Activated T-cell treated with anti-CD3 and anti-CD28 coated beads, Interleukin-2, amount 50 U/mL, for 4 hours (primary cell): ENCODE results near the gene RBPJL. TPM values are rescaled to one million over a fixed set of nuclear protein-coding genes. Genes with fewer than 3 reads are reported as not detected.

Experiments
- ATAC-seq, 2 donors: fragments of 200-7000 bp; cut with Tn5 transposase; one replicate each; pipeline ENCODE4 v1.10.0; 2021
- DNase-seq: peaks from one replicate; pipeline ENCODE4 v3.0.0-alpha.2; 2020
- H3K27me3 Mint-ChIP-seq: one replicate; pipeline ENCODE4 v1.8.0; 2021; ENCODE audit warnings: low read depth, mixed read lengths
- H3K36me3 Mint-ChIP-seq: one replicate; pipeline ENCODE4 v1.8.0; 2022; ENCODE audit warnings: mixed read lengths; ENCODE audit not compliant: insufficient read depth
- H3K4me1 Mint-ChIP-seq: one replicate; pipeline ENCODE4 v1.8.0; 2021; ENCODE audit warnings: low read depth, mixed read lengths
- H3K4me3 Mint-ChIP-seq: one replicate; pipeline ENCODE4 v1.8.0; 2021; ENCODE audit warnings: mild to moderate bottlenecking, moderate library complexity, mixed read lengths
- H3K9me3 Mint-ChIP-seq: one replicate; pipeline ENCODE4 v1.8.0; 2021; ENCODE audit warnings: mixed read lengths
- total RNA-seq, 3 donors: library from RNA; stranded (reverse); gene quantifications; one replicate each; pipeline ENCODE4 v1.2.1, GENCODE V29; 2021

Gene RBPJL
- total RNA-seq, 3 donors from 2014 or later = 0.13 to 0.19 TPM; not detected in 1

DNA sequence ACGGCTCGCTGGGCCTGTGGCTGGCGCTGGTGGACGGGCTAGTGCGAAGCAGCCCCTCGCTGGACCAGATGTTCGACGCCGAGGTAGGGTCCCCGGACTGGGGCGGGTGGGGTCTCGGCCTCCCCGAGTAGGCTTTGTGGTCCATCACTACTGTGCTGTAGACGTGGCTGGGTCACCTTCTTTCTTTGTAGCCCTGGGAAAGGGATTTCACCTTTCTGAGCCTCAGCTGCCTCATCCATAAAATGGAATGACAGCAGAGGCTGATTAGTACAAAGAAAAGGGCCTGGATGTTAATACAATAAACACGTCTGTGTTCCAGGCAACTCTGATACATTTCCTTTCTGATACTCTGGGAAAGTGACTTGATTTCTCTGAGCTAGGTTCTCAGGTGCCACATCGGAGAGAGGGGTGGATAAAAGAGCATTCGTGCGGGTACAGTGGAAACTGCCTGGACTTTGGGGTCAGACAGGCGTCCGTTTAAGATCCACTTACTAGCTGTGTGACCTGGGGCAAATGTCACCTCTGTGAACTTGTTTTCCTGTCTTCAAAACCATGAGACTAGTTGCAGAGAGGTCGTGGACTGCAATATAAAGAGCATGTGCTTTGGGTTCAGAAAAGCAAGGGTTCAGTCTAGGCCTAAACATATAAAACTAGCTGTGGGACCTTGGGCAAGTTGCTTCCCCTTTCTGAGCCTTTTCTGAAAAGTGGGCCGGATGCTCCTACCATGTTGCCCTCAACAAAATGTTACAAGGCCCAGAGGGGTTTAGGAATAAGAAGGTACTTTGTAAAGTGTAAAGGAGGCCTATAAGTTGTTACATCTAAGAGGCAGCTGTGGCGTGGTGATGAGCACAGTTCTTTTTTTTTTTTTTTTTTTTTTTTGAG is 57.2 kb downstream of the RBPJL start:
- DNase-seq = no peak
- peaks cover 52% of the 10 kb centered on the region for H3K4me1 Mint-ChIP-seq
- H3K9me3 Mint-ChIP-seq = no peaks in the 10 kb centered on the region
- peak overlapping the region; percentile 94 for H3K4me3 Mint-ChIP-seq
- ATAC-seq = no peak
- H3K27me3 Mint-ChIP-seq = no peaks in the 10 kb centered on the region
- H3K36me3 Mint-ChIP-seq = peaks cover 25% of the 10 kb centered on the region

DNA sequence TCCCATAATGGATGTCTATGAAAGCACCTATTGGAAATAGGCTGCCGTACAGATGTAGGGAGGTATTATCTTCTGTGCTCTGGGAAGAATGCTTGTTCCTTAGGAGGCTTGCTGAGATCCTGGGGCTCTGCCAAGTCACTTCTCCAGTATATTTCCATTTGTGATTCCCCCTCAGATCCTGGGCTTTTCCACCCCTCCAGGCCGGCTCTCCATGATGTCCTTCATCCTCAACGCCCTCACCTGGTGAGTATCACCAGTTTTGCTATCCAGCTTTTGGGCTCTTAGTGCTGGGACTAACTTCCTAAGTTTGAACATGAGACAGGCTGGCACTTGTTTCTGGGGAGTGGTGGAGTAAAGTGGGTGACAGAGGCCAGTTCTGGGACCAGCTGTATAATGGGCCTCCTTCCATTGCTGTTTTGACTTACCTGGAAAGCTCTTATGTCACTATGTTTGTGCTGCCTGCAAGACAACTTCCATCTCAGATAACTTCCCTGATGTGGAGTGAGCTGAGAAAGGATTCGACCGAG is 58.9 kb downstream of the RBPJL start:
- Mint-ChIP-seq H3K9me3 (no peaks in the 10 kb centered on the region), H3K36me3 (peaks cover 28% of the 10 kb centered on the region), H3K27me3 (no peaks in the 10 kb centered on the region), H3K4me1 (peaks cover 57% of the 10 kb centered on the region), H3K4me3 (no peak overlapping the region)
- DNase-seq = no peak
- ATAC-seq = no peak

DNA sequence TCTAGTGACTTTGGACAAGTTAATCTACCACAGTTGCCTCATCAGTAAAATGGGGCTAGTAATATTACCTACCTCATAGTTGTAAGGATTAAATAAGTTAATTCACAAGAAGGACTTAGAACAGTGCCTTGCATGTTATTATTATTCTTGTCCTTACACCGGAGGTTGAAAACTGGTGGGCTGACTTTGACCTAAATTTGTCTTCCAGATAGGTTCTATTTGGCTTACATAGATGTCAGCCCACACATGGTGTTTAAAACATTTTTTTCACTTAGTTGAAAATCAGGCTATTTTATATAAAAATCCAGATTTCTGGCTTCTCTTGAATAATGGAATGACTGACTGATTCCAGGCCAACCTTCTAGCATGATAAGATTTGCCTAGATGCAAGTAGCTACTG is 59.6 kb downstream of the RBPJL start:
- no peak overlapping the region for H3K4me3 Mint-ChIP-seq
- DNase-seq (no peak), ATAC-seq (no peak)
- no peaks in the 10 kb centered on the region for H3K27me3 Mint-ChIP-seq
- peaks cover 57% of the 10 kb centered on the region for H3K4me1 Mint-ChIP-seq
- peaks cover 28% of the 10 kb centered on the region for H3K36me3 Mint-ChIP-seq
- H3K9me3 Mint-ChIP-seq = no peaks in the 10 kb centered on the region

DNA sequence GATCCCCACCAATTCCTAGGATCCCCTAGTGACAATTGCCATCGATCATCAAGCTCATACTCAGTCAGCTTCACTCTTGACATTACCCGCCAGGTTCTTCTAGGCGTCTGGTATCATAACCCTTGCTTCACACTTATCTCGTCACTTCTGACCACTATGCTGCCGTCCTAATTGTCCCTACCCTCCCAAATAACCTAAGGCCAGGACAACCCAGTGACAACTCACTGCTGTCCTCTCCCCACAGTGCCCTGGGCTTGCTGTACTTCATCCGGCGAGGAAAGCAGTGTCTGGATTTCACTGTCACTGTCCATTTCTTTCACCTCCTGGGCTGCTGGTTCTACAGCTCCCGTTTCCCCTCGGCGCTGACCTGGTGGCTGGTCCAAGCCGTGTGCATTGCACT is 60.0 kb downstream of the RBPJL start:
- H3K36me3 Mint-ChIP-seq = peaks cover 28% of the 10 kb centered on the region
- peaks cover 59% of the 10 kb centered on the region for H3K4me1 Mint-ChIP-seq

DNA sequence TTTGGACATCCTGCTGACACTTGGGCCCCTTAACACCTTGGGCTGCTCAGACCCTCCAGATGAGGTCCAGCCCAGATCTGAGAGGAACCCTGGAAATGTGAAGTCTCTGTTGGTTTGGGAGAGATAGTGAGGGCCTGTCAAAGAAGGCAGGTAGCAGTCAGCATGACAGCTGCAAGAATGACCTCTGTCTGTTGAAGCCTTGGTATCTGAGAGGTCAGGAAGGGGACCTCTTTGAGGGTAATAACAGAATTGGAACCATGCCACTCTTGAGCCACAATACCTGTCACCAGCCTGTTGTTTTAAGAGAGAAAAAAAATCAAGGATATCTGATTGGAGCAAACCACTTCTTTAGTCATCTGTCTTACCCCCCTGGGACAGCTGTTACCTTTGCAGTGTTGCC is 60.5 kb downstream of the RBPJL start:
- Mint-ChIP-seq H3K4me3 (no peak overlapping the region), H3K4me1 (peaks cover 61% of the 10 kb centered on the region), H3K36me3 (peaks cover 28% of the 10 kb centered on the region), H3K9me3 (no peaks in the 10 kb centered on the region), H3K27me3 (no peaks in the 10 kb centered on the region)
- DNase-seq = no peak
- ATAC-seq = no peak

More for the DNA sequence above, 60.0 kb downstream of the RBPJL start:
- no peaks in the 10 kb centered on the region for H3K9me3 Mint-ChIP-seq
- no peak overlapping the region for H3K4me3 Mint-ChIP-seq
- H3K27me3 Mint-ChIP-seq = no peaks in the 10 kb centered on the region
- ATAC-seq = no peak
- no peak for DNase-seq

Other genes with a start within 250 kb of the RBPJL start
- under 1 TPM; 0.13 to 0.37 (median 0.16) TPM for gene KCNS1, start 205.7 kb upstream of the RBPJL start, total RNA-seq
- not detected for gene WFDC5, start 191.7 kb upstream of the RBPJL start, total RNA-seq
- not detected for gene WFDC12, start 182.4 kb upstream of the RBPJL start, total RNA-seq
- under 1 TPM in 1 of 3 donors, not detected in 2; 0.52 TPM for gene PI3, start 131.9 kb upstream of the RBPJL start, total RNA-seq
- gene SEMG1, start 99.8 kb upstream of the RBPJL start, total RNA-seq = not detected
- not detected for gene SEMG2, start 85.5 kb upstream of the RBPJL start, total RNA-seq
- under 1 TPM; 0.63 to 0.95 (median 0.83) TPM for gene SLPI, start 52.3 kb upstream of the RBPJL start, total RNA-seq
- under 1 TPM in 2 of 3 donors, not detected in 1; 0.11 to 0.13 TPM for gene MATN4, start 1.5 kb downstream of the RBPJL start, total RNA-seq
- gene SDC4, start 41.6 kb downstream of the RBPJL start, total RNA-seq = 100 to 1,000 TPM in 2 of 3 donors, 10 to 100 TPM in 1; 94.0 to 138 (median 102) TPM
- gene SYS1, start 56.3 kb downstream of the RBPJL start, total RNA-seq = 10 to 100 TPM; 36.4 to 37.4 (median 36.6) TPM
- not detected for gene TP53TG5, start 71.5 kb downstream of the RBPJL start, total RNA-seq
- gene DBNDD2, start 101.4 kb downstream of the RBPJL start, total RNA-seq = 10 to 100 TPM in 2 of 3 donors, 1 to 10 TPM in 1; 9.7 to 13.3 (median 12.5) TPM
- 10 to 100 TPM; 88.0 to 94.8 (median 90.9) TPM for gene PIGT, start 109.3 kb downstream of the RBPJL start, total RNA-seq
- gene WFDC2, start 162.9 kb downstream of the RBPJL start, total RNA-seq = under 1 TPM; 0.34 to 0.76 (median 0.53) TPM
- not detected for gene SPINT3, start 208.8 kb downstream of the RBPJL start, total RNA-seq
- gene WFDC6, start 232.6 kb downstream of the RBPJL start, total RNA-seq = not detected
- not detected for gene EPPIN, start 240.6 kb downstream of the RBPJL start, total RNA-seq